CD14-positive monocyte (primary cell): ENCODE results near the gene VPS26C. TPM values are rescaled to one million over a fixed set of nuclear protein-coding genes. Genes with fewer than 3 reads are reported as not detected.

Experiments used
- DNase-seq, 3 donors: peaks; one replicate each; pipeline ENCODE4 v3.0.0-alpha.2; 2011 to 2022
- H2AFZ ChIP-seq: 2 replicates; pipeline ENCODE4 v1.6.0; 2012; ENCODE audit warnings: mild to moderate bottlenecking, low read depth, low read length, inconsistent platforms; ENCODE audit not compliant: insufficient read depth, poor library complexity, severe bottlenecking
- H3K27ac ChIP-seq, 2 donors: 1 replicate in 1 of 2; 2 replicates in 1 of 2; pipeline ENCODE4 v1.5.1; 2012 to 2013; ENCODE audit warnings: low read length in 2 of 2, control low read depth in 1 of 2, inconsistent platforms in 1 of 2, low read depth in 1 of 2, mild to moderate bottlenecking in 1 of 2
- H3K27me3 ChIP-seq, 2 donors: one replicate each; pipeline versions ENCODE4 v1.6.0 to v1.6.1; 2011 to 2013; ENCODE audit warnings: low read length in 2 of 2; ENCODE audit not compliant: control insufficient read depth in 2 of 2, insufficient read depth in 2 of 2
- H3K36me3 ChIP-seq, 2 donors: replicated peaks in 1 of 2; 1 replicate in 1 of 2; 2 replicates in 1 of 2; pipeline versions ENCODE4 v1.5.1 to v1.6.1; 2012 to 2013; ENCODE audit warnings: low read length in 2 of 2, control low read depth in 1 of 2, inconsistent platforms in 1 of 2, mild to moderate bottlenecking in 1 of 2; ENCODE audit not compliant: insufficient read depth in 2 of 2, control insufficient read depth in 1 of 2
- H3K4me1 ChIP-seq, 2 donors: 1 replicate in 1 of 2; 2 replicates in 1 of 2; pipeline versions ENCODE4 v1.5.1 to v1.6.1; 2012 to 2013; ENCODE audit warnings: low read length in 2 of 2, control low read depth in 1 of 2, inconsistent platforms in 1 of 2, mild to moderate bottlenecking in 1 of 2, moderate library complexity in 1 of 2; ENCODE audit not compliant: insufficient read depth in 2 of 2, control insufficient read depth in 1 of 2
- H3K4me2 ChIP-seq: replicated peaks from 2 replicates; pipeline ENCODE3; 2012; ENCODE audit warnings: low read length, moderate library complexity, mild to moderate bottlenecking; ENCODE audit not compliant: poor library complexity, severe bottlenecking; ENCODE audit errors: extremely low read depth
- H3K4me3 ChIP-seq, 3 experiments: fragments of 200-600 bp in 1 of 3; sonication (generic) in 1 of 3; replicated peaks in 1 of 3; 1 replicate in 2 of 3; 2 replicates in 1 of 3; pipeline ENCODE4 v1.5.1; 2011 to 2013; ENCODE audit warnings: low read length in 3 of 3, mild to moderate bottlenecking in 3 of 3, control low read depth in 2 of 3, low read depth in 2 of 3, inconsistent platforms in 1 of 3, moderate library complexity in 1 of 3
- H3K79me2 ChIP-seq: 2 replicates; pipeline ENCODE4 v1.6.0; 2012; ENCODE audit warnings: mild to moderate bottlenecking, control low read depth, inconsistent platforms, low read length, moderate library complexity; ENCODE audit not compliant: insufficient read depth
- H3K9ac ChIP-seq: 2 replicates; pipeline ENCODE4 v1.6.0; 2017; ENCODE audit warnings: low read length, mild to moderate bottlenecking; ENCODE audit not compliant: insufficient read depth, poor library complexity, severe bottlenecking
- H3K9me3 ChIP-seq, 2 donors: replicated peaks in 1 of 2; 1 replicate in 1 of 2; 2 replicates in 1 of 2; pipeline versions ENCODE4 v1.5.1 to v1.6.1; 2012 to 2013; ENCODE audit warnings: low read length in 2 of 2, control low read depth in 1 of 2; ENCODE audit not compliant: control insufficient read depth in 1 of 2, insufficient read depth in 1 of 2
- H4K20me1 ChIP-seq: 2 replicates; pipeline ENCODE4 v1.6.0; 2012; ENCODE audit warnings: mild to moderate bottlenecking, low read length, control low read depth, moderate library complexity; ENCODE audit not compliant: insufficient read depth
- H3K27ac Mint-ChIP-seq, 7 donors: one replicate each; pipeline ENCODE4 v1.8.0; 2020; ENCODE audit warnings: mild to moderate bottlenecking in 7 of 7, mixed read lengths in 7 of 7, moderate library complexity in 6 of 7, inconsistent platforms in 2 of 7
- H3K27me3 Mint-ChIP-seq, 3 donors: one replicate each; pipeline ENCODE4 v1.8.0; 2021 to 2022; ENCODE audit warnings: low read depth in 3 of 3, mild to moderate bottlenecking in 3 of 3, mixed read lengths in 3 of 3, moderate library complexity in 3 of 3, inconsistent platforms in 1 of 3
- H3K36me3 Mint-ChIP-seq, 2 donors: one replicate each; pipeline ENCODE4 v1.8.0; 2020; ENCODE audit warnings: mixed read lengths in 2 of 2, inconsistent platforms in 1 of 2, mild to moderate bottlenecking in 1 of 2
- H3K4me1 Mint-ChIP-seq: one replicate; pipeline ENCODE4 v1.8.0; 2020; ENCODE audit warnings: mild to moderate bottlenecking, mixed read lengths
- H3K4me3 Mint-ChIP-seq, 2 donors: one replicate each; pipeline ENCODE4 v1.8.0; 2020; ENCODE audit warnings: mild to moderate bottlenecking in 2 of 2, mixed read lengths in 2 of 2, moderate library complexity in 1 of 2
- H3K9me3 Mint-ChIP-seq, 7 donors: one replicate each; pipeline ENCODE4 v1.8.0; 2020 to 2022; ENCODE audit warnings: mixed read lengths in 7 of 7, mild to moderate bottlenecking in 6 of 7, moderate library complexity in 6 of 7, inconsistent platforms in 2 of 7
- CTCF ChIP-seq: fragments of 200-600 bp; IDR thresholded peaks from one replicate; pipeline ENCODE4 v1.8.0; 2022; ENCODE audit warnings: antibody characterized with exemption, mild to moderate bottlenecking
- WGBS: methylation state at CpG from one replicate; pipeline ENCODE4 v1.1.5; 2013; ENCODE audit warnings: missing lambda C conversion rate; ENCODE audit not compliant: insufficient coverage; 5-methylcytosine and 5-hydroxymethylcytosine counted together
- intact Hi-C, 2 donors: fragments of 100-400 bp; cut with micrococcal nuclease; formaldehyde crosslinking; loops; one replicate each; pipeline versions ENCODE4 v1.15.0 to v1.15.1; 2023
- polyA plus RNA-seq, 3 donors: library from polyadenylated mRNA; depleted of rRNA in 1 of 3; unstranded in 2 of 3; stranded (reverse) in 1 of 3; fragments of 300-500 nt in 2 of 3; fragments of >200 nt in 1 of 3; fragmentation: Illumina TruSeq in 2 of 3; gene quantifications; 1 replicate in 2 of 3; 2 replicates in 1 of 3; pipeline ENCODE4 v1.2.3, GENCODE V29; 2012 to 2021

VPS26C gene
- polyA plus RNA-seq, 3 donors, result 45.4 to 75.4 (median 69.3) TPM

- Histone ChIP-seq H3K4me2 (no peak overlapping the region), H3K27ac (no peak overlapping the region), H3K4me1 (no peaks in the 10 kb centered on the region), H3K9ac (no peak overlapping the region), H4K20me1 (no peaks in the 10 kb centered on the region), H2AFZ (no peak overlapping the region), H3K36me3 (peaks cover 58 to 93% of the 10 kb centered on the region in 2 donors), H3K9me3 (no peaks in the 10 kb centered on the region), H3K27me3 (no peaks in the 10 kb centered on the region), H3K4me3 (no peak overlapping the region), H3K79me2 (no peaks in the 10 kb centered on the region)
- intact Hi-C loops, result no loop called here
- TF ChIP-seq CTCF, result no peak
- WGBS, result 96% methylated on average over 11 of the region's 15 CpGs
- no peak overlapping the region for H3K27ac Mint-ChIP-seq
- H3K36me3 Mint-ChIP-seq, result peaks cover 80 to 86% of the 10 kb centered on the region in 2 donors
- no peaks in the 10 kb centered on the region for H3K9me3 Mint-ChIP-seq
- H3K4me1 Mint-ChIP-seq, result peaks cover 4% of the 10 kb centered on the region
- no peak overlapping the region for H3K4me3 Mint-ChIP-seq
- no peaks in the 10 kb centered on the region for H3K27me3 Mint-ChIP-seq
- DNase-seq, result no peak
These were observed 71.5 kb downstream of the VPS26C start for GRCh38 chr21:37195610-37196009.

GRCh38 chr21:37195059-37195458 is 72.1 kb downstream of the VPS26C start:
- Histone ChIP-seq H3K36me3 (peaks cover 57 to 93% of the 10 kb centered on the region in 2 donors), H3K9ac (no peak overlapping the region), H3K79me2 (no peaks in the 10 kb centered on the region), H3K27me3 (no peaks in the 10 kb centered on the region), H2AFZ (no peak overlapping the region), H4K20me1 (no peaks in the 10 kb centered on the region), H3K27ac (no peak overlapping the region), H3K4me3 (no peak overlapping the region), H3K4me1 (no peaks in the 10 kb centered on the region), H3K9me3 (no peaks in the 10 kb centered on the region), H3K4me2 (no peak overlapping the region)
- intact Hi-C loops, result no loop called here
- Mint-ChIP-seq H3K36me3 (peaks cover 77 to 87% of the 10 kb centered on the region in 2 donors), H3K4me3 (no peak overlapping the region), H3K9me3 (no peaks in the 10 kb centered on the region), H3K4me1 (peaks cover 4% of the 10 kb centered on the region), H3K27me3 (no peaks in the 10 kb centered on the region), H3K27ac (no peak overlapping the region)
- 100% methylated on average over 3 of the region's 3 CpGs for WGBS
- DNase-seq, result no peak
- TF ChIP-seq CTCF, result no peak
